Body of pancreas (tissue), 4 donors: ENCODE data around the gene GBGT1.
"Not testable (repeated sequence)": the region's sequence is repeated elsewhere in the genome, so short reads cannot be mapped to it uniquely, and the experiment has no call there.

Experiments used
- POLR2A ChIP-seq, 3 donors: fragments of 450-650 bp; IDR thresholded peaks; one replicate each; pipeline ENCODE4 v1.6.1; 2016; ENCODE audit warnings: antibody characterized with exemption in 3 of 3, mild to moderate bottlenecking in 2 of 3
- TF ChIP-seq, protein P1 (sequence below), 7 experiments: fragments of 450-650 bp in 4 of 7; fragments of 200-600 bp in 3 of 7; sonication (generic) in 3 of 7; IDR thresholded peaks; one replicate each; pipeline ENCODE4 v1.5.1; 2016 to 2019; ENCODE audit warnings: antibody characterized with exemption in 7 of 7

DNA sequence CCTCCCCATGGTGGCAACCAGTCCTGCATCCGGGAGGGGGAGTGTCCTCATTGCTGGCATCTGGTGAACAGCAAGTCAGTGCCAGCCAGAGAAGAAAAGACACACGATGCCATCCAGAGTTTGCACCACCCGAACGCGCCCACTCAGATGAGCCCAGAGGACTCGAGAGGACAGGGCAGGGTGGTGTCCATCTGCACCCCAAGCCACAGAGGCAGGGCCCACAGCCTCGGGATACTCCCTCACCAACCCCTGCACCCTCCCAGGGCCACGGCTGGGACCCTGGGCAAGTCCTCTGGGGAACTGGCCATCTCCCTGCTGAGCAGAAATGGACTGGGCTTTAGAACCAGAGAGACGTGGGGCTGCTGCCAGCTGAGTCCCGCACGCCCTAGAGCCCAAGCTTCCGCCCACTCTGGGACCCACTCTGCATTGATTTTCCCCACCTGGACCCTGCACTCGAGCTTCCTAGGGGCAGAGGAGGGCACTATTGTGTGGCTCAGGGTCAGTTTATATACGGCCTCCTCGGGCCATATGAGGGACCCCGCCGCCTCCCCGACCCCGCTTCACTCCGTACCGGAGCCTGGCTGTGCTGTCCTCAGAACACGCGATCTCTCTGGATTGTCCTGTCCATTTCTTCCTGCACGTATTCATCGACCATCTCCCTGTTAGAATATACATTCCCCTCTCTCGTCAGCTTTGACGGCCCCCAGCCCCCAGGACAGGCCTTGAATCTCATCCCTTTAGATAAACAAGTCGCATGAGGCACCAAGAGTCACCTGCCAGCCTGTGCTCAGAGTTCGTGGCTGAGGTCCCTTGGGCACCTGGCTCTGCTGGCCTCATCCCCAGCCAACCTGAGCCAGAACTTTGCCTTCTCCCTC, 45.9 kb upstream of the GBGT1 start:
- TF ChIP-seq, protein P1, sequence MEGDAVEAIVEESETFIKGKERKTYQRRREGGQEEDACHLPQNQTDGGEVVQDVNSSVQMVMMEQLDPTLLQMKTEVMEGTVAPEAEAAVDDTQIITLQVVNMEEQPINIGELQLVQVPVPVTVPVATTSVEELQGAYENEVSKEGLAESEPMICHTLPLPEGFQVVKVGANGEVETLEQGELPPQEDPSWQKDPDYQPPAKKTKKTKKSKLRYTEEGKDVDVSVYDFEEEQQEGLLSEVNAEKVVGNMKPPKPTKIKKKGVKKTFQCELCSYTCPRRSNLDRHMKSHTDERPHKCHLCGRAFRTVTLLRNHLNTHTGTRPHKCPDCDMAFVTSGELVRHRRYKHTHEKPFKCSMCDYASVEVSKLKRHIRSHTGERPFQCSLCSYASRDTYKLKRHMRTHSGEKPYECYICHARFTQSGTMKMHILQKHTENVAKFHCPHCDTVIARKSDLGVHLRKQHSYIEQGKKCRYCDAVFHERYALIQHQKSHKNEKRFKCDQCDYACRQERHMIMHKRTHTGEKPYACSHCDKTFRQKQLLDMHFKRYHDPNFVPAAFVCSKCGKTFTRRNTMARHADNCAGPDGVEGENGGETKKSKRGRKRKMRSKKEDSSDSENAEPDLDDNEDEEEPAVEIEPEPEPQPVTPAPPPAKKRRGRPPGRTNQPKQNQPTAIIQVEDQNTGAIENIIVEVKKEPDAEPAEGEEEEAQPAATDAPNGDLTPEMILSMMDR (IDR thresholded peaks at IDR 0.05), result not testable (repeated sequence)
- not testable (repeated sequence) for TF ChIP-seq POLR2A (IDR thresholded peaks at IDR 0.05)
